GM19452 (cell line): Measurements from ENCODE around the gene SPINT3.

ENCODE experiments used
- ATAC-seq: cut with Tn5 transposase; IDR thresholded peaks from one replicate; pipeline ENCODE4 v1.9.1; 2021; ENCODE audit not compliant: unreplicated experiment

The SPINT3 gene, protein sequence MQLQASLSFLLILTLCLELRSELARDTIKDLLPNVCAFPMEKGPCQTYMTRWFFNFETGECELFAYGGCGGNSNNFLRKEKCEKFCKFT

DNA sequence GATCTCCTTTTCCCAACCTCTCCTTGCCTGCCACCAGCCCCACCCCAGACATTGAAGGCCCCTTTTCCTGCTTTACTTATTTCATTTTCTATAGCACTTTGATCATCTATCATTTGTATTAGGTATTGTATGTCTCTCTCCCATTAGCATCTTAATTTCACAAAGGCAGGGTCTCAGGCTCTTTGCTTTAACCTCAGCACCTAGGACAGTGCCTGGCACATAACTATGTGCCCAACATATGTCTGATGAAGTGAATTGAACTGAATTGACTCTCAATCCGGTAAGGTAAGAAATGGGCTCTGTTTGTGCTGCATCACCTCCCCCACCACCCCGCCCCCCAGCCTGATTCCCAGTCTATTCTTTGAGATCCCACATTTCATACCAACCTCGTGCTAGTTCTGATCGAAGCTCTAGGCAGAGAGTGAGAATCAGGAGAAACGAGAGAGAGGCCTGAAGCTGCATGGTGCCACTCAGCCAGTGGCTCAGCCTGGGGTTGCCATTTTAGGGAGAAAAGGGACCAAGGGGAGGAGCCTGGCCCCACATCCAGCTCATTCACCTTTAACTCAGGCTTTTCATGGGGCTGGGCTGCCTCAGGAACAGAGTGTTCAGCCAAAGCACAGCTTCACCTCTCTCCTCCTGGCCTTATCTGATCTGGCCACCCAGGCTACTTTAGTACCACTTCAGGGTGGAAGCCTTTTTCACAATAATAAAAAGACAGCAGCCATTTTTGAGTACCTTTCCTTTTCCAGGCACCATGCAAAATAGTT, at the start of gene SPINT3:
TSS of gene SPINT3 (minus strand) at position 476 of the 767 bp plus-strand sequence. CDS start at position 462, 14 bp downstream.
- ATAC-seq = no peak

DNA sequence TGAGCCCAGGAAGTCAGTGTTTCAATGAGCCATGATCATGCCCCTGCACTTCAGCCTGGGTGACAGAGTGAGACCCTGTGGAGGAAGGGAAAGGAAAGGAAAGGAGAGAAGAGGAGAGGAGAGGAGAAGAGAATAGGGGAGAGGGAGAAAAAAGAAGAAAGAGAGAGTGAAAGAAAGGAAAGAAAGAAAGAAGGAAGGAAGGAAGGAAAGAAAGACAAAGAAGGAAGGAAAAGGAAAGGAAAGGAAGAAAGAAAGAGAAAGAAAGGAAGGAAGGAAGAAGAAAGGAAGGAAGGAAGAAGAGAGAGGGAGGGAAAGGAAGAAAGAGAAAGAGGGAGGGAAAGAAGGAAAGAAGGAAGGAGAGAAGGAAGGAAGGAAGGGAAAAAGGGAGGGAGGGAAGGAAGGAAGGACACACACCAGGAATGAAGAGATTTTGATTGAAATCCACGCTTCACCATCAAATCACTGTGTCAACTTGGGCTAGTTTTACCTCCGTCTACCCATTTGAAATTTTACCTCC, 49.4 kb upstream of the SPINT3 start:
- ATAC-seq = no peak

DNA sequence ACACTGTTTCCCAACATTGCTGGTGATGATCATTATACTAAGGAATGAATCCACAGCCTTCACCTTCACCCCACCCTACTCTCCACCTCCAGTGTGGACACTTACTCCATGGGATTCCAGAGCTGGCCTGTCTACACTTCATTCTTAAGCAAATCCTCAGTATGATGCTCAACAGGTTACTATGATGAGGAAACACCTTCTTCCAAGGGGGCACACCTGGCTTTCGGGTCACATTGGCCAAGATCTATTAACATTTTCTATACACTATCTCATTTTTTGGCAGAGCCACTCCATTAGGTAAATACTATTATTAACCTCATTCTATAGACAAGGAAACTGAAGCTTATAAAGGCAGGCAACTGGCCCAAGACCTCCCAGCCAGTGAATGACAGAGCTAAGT, 39.8 kb upstream of the SPINT3 start:
- ATAC-seq = no peak

DNA sequence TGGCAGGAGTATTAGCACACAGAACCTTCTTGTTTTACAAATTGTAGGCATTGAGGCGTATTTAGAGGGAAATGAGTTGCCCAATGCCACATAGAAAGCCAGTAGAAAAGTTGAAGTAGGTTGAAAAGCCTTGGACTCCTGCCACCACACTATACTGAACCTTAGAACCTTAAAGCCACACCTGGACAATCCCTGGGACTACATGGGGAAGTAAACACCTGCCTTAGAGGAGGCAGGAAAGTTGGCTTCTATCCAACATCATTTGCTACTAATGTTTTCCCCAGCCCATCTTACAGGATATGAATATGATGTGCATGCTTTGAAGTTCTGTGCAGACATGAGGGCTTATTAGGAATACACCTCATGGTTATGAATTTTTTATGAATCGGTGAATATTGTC, 37.0 kb upstream of the SPINT3 start:
- no peak for ATAC-seq

DNA sequence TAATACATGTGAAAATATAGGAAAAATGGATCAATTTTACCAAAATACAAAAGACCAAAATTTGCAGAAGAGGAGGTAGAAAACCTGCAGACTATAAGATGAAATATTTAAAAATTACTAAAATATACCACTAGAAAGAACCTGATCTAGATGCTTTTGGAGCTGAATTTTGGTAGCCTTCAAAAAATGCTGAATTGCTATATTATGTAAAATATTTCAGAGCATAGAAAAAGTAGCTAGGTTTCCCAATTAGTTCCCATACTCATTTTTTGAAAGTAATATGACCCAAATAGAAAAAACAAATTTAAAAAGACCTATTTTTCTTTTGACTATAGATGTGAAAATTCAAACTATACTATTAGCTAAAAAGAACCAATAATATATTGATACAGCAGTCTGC, 35.3 kb upstream of the SPINT3 start:
- ATAC-seq = no peak

DNA sequence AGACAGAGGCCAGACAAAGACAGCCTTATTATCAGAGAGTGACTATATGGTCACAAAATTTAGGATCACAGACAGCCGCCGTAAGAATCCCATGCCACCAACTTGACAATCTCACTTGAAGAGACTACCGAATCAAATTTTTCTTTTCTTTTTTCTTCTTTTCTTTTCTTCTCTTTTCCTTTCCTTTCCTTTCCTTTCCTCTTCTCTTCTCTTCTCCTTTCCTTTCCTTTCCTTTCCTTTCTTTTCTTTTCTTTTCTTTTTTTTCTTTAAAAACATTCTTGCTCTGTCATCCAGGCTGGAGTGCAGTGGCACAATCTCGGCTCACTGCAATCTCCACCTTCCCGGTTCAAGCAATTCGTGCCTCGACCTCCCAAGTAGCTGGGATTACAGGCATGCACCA, 33.0 kb upstream of the SPINT3 start:
- no peak for ATAC-seq

DNA sequence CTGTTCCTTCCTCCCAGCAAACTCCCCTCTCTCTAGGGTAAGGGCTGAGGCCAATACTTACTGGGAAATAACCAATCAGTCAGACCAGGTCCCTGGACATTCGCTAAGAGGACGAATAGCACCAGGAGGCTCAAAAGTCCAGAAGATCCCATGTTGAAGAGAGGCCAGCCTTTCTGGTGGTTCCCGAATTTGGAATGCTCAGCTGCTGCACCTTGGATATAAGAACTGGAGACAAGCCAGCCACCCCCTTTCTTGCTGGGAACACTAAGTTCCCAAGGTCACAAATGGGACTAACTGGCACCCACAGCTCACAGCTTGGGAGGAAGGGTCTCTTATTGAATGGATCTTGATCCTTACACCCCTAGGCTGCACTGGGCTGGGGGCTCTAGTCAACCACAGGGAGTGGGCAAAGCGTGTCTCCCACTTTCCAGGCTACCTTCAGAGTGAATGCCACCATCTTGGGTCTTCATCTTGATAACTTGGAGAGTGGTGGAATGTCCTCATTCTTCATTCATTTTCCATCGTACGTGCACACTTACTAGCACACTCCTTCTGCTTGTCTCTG, 31.9 kb upstream of the SPINT3 start, which contains the start of gene EPPIN:
TSS of gene EPPIN (minus strand) at position 196 of the 565 bp plus-strand sequence. CDS start at position 152, 44 bp downstream.
- no peak for ATAC-seq

DNA sequence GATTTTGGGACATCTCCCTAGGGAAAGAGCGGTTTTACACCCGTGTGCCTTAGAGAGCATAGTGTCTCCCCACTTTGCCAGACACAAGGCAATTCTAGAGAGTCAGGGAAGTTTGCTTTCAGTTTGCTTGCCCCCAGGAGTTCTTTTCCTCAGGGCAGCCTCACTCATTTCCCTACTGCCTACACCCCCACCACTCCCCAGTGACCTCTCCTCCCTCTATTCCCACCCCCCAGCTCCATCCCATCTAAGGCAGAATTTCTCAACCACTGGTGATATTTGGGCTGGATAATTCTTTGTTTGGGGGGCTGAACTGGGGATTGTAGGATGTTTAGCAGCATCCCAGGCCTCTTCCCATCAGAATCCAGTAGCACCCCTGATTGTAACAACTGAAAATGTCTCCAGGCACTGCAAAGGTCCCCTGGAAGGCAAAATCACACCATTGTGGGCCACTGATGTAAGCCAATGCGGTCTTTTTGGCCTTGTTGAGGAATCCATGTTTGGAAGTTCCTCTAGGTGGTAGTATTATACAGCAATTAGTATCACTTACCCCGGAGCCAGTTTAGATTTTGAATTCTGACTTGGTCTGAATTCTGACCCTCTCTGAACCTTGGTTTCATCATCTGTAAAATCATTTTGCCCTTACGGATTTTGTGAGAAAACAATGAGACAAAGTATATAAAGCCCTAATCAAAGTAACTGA, 30.5 kb upstream of the SPINT3 start:
- ATAC-seq = no peak

DNA sequence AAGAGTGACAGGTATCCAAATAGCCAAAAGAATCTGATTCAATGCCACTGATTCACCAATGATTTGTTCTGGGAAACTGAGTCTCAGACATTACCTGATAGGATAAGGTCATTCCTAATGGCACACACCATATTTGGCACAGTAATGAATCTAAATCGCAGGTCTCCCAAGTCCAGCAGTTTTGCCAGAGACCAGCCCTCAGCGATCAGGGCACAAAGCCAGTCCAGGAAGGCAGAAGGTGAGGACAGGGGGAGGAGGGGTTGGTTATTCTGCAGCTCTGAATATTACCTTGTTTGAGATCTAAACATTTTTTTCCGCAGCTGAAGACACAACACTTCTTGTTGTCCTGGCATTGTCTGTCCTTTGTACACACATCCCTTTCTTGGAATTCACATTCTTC, 29.9 kb upstream of the SPINT3 start:
- ATAC-seq = no peak

DNA sequence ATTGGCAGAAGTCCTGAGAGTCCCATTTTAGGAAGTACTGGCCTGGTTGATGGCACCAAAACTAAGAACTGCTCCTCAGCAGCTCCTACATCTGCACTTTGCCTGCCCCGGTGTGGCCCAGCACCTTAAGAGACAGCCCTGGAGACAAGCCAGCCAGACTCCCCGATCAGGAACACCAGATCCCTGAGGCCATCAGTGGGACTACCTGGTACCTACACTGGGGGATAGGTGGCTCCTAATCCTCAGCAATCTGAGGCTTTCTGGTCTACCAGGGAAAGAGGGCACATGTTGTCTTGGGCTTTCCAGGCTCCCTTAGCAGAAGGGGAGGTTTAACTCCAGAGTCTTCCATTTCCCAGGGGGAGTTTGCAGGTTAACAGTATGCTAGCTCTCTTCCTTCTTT, 24.0 kb upstream of the SPINT3 start, which contains the start of gene WFDC6:
TSS of gene WFDC6 (minus strand) at position 101 of the 400 bp plus-strand sequence. CDS start at position 26, 75 bp downstream.
- no peak for ATAC-seq

DNA sequence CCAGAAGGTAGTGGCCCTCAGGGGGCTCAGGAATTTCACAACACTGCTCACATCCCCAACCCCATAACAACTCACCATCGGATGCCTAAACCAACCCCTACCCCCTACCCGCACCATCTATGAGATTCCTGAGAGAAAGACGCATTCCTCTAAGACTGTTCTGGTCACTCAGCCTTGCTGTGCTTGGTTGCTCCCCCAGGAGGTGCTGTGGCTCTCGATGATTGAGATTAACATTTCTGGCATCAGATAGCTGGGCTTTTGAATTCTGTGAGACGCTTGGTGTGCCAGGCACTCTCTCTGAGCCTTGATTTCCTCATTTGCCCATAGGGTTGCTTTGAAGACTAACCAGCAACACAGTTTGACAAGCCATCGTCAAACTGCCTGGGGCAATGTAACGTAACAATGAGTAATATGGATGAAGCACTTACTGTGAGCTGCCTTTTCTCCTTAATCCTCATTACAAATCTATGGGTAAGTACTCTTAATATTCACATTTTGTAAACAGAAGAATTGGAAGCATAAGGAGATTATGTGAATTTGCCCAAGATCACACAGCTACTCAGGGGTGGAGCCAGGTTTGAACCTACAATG, 22.9 kb upstream of the SPINT3 start:
- no peak for ATAC-seq

DNA sequence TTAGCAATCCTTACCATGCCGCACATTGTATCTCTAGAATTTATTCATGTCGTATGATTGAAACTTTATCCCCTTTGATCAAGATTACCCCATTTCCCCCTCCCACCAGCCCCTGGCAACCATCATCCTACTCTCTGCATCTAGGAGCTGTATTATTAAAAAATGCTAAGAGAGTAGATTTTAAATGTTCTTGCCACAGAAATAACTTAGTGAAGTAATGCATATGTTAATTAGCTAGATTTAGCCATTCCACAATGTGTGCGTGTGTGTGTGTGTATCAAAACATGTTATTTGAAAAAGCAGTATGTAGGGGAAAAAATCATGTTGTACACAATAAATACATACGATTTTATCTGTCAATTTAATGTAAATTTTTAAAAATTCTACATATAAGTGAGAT, 11.9 kb upstream of the SPINT3 start:
- no peak for ATAC-seq

DNA sequence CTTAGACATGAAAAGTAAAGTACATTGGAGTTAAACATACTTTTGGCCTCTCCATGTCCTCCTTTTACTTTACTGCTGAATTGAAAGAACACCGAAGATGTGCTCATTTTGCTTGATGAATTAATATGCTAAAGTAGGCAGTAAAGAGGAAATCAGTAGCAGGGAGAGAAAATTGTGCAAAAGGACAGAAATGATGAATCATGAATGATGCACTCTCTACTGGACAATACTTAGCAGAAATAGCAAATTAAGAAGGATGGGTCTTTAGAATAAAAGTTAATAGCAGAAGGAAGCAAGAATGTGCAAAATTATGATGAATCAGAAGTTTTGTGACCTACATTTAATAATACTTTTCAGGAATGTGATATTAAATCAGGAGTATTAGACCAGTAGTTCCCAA, 8.4 kb upstream of the SPINT3 start:
- ATAC-seq = no peak

DNA sequence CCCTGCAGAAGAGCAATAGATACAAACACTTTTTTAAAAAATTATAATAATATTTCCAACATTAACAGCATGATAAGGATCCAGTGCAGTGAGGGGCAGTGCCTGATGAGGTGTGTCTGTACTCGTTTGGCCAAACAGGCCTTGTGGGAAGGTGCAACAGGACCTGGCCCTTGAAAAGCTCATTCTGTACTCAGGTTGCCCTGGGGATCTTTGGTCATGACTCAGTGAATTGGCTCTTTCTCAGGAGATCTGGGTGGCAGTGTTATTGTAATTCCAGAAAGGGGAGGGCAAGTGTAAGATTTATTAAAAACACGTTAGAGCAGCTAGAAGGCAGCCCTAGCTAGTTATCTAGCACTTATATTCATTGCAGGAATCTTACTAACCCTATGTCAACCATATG, 2.9 kb upstream of the SPINT3 start:
- ATAC-seq = no peak

DNA sequence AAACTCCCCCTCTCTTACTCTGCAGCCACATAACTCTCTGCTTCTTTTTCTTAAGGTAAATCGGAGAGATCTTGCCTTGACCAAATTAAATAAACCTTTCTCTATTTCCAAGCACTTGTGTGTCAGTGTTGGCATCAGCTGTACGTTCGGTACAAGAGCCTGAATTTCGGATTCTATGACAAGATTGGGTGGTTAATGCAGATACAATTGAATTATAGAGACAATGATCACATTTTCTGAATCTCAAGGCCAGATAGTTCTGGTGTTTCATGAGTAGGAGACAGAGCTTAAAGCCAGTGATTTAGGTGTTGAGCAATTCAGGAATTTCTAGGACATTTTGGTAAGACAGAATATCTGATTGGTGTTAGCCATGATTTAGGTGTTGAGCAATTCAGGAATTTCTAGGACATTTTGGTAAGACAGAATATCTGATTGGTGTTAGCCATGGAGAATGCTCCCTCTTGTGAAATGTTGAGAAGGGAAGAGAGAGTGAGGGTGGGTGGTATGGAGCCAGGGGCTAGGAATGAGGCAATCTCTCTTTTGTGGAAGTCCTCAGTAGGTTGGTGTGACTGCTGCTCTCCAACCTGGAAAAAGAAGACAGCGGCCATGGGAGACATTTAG, 5.1 kb downstream of the SPINT3 start:
- no peak for ATAC-seq

DNA sequence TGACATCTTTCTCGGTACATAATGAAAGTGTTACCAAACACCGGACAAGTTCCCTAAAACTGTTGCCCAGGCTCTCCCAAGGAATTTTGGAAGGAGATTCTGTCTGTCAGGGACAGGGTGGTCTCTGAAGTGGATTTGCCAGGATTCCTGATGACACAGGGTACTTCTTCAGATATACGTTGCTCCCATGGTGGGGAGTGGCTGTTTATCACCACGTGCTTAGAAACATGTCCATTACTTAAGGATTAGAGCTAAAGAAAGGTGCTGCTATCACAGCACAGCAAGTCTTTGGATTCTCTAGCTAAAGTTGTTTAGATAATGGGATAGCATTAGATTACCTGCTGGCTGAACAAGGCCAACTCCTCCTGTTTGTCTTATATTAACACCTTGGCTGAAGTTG, 6.3 kb downstream of the SPINT3 start:
- no peak for ATAC-seq

DNA sequence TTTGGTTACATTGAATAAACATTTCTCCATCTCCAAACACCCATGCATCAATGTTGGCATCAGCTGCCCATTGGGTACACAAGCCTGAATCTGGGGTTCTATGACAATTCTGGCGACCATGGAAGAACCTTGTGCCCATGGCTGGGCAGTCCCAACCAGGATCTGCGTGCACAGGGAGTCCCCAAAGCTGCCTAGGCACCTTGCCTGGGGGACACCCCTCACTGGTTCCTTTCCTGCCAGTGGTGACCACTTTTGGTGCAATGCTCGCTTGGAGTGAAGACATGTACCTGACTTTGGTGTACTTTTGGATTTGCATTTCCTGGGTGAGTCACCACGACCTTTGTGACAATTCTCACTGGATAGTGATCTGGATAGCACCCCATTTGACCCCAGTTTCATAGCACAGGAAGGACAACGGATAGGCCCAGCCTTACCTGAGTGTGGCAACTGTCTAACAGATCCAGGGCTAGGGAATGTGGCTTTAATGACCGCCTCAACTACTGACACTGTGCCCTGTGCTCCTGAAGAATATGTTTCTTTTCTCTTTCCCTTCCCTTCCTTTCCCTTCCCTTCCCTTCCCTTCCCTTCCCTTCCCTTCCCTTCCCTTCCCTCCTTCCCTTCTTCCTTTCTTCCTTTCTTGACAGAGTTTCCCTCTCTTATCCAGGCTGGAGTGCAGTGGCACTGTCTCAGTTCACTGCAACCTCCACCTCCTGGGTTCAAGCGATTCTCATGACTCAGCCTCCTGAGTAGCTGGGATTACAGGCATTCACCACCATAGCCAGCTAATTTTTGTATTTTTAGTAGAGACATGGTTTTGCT, 7.1 kb downstream of the SPINT3 start:
- ATAC-seq = no peak

DNA sequence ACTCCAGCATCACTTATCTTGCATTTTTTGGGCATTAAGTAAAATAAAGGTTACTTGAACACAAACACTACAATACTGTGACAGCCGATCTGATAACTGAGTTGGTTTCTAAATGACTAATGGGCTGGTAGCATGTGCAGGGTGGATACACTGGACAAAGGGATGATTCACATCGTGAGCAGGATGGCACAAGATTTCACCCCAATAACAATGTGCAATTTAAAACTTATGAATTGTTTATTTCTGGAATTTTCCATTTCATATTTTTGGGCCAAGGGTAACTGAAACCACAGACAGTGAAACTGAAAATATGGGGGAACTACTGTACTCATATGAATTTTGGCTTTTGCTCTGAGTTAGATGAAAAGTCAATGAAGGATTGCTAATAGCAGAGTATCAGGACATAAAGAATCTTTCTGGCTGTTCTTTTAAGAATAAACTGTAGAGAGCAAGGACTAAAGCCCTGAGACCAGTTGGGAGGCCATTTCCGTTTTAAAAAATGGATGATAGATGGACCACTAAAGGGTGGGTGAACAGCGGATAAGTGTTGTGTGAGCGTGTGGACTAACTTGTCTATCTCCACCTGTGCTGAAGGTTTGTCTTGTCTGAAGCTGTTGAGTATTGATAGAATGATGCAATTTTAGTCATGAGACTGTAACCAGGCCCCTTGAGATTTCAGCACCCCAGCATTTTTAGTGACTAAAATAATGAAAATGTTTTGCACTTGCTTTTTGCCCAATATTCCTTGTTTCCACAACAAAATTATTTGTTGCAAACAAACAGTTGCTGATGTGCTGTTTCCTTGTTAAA, 8.2 kb downstream of the SPINT3 start:
- no peak for ATAC-seq

DNA sequence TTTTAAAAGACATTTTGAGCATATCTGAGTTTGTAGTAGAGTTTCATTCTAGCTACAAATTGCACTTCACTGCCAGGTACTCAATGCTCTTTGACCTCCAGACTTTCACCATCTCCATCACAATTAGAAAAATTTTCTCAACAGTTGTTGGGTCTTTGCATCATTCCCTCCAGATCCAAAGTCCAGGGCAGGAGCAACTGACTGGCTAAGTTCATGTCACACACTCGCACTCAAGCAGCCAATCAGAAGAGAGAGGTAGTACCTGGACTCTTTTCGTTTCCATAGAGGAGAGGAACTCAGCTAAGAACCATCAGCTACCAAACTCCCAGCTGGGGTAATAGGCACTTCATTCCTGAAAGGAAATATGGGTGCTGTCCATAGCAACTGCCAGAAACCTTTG, 9.0 kb downstream of the SPINT3 start:
- ATAC-seq = no peak
